Measurements from ENCODE around the gene SEC61G. TPM values are rescaled to one million over a fixed set of nuclear protein-coding genes. Genes with fewer than 3 reads are reported as not detected.

SEC61G gene
- total and polyA plus RNA-seq, 2 donors (not counting 1 experiment from before 2014, with no cell fraction given), result 23.6 to 60.9 TPM

GRCh38 chr7:54792383-54792782 is 33.4 kb upstream of the SEC61G start:
- Histone ChIP-seq H3K4me2 (replicated peaks; ENCODE audit: low read depth, low read length, poor library complexity, severe bottlenecking) (no peak overlapping the region), H3K27me3 (replicated peaks in 1 of 4; ENCODE audit: control extremely low read depth in 1 of 4, control insufficient read depth in 3 of 4, insufficient read depth in 4 of 4, low read length in 3 of 4) (peaks cover 0 to 12% (median 7%) of the 10 kb centered on the region in 4 experiments), H3K4me3 (ENCODE audit: control extremely low read depth in 1 of 5, extremely low read depth in 1 of 5, insufficient read depth in 1 of 5, low read depth in 2 of 5, low read length in 4 of 5) (no peak overlapping the region), H3K4me1 (ENCODE audit: control insufficient read depth in 2 of 2, insufficient read depth in 2 of 2, low read length in 2 of 2) (no peaks in the 10 kb centered on the region), H3K9me3 (ENCODE audit: control extremely low read depth in 1 of 3, control insufficient read depth in 2 of 3, insufficient read depth in 1 of 3, low read length in 2 of 3) (peaks cover 0 to 7% (median 0%) of the 10 kb centered on the region in 3 donors), H4K20me1 (ENCODE audit: control insufficient read depth, insufficient read depth, low read length, poor library complexity, severe bottlenecking) (no peaks in the 10 kb centered on the region), H3K36me3 (replicated peaks in 1 of 2; ENCODE audit: control extremely low read depth in 1 of 2, control insufficient read depth in 1 of 2, extremely low read depth in 1 of 2, insufficient read depth in 2 of 2, low read length in 1 of 2) (no peaks in the 10 kb centered on the region), H3K79me2 (ENCODE audit: control insufficient read depth, insufficient read depth, low read length) (no peaks in the 10 kb centered on the region), H2AFZ (ENCODE audit: insufficient read depth, low read depth, low read length, poor library complexity, severe bottlenecking) (no peak overlapping the region), H3K27ac (ENCODE audit: low read length in 2 of 2) (no peak overlapping the region), H3K9ac (ENCODE audit: low read length) (no peak overlapping the region)
- Mint-ChIP-seq H3K27me3 (peaks cover 36% of the 10 kb centered on the region), H3K4me1 (no peaks in the 10 kb centered on the region), H3K9me3 (ENCODE audit: insufficient read depth) (no peaks in the 10 kb centered on the region), H3K27ac (no peak overlapping the region), H3K4me3 (no peak overlapping the region)
- CTCF ChIA-PET, result no interaction called here
- POLR2A ChIA-PET, result no interaction called here
- intact Hi-C loops (cut with micrococcal nuclease), result no loop called here
- no peak for TF ChIP-seq CTCF (IDR thresholded peaks at IDR 0.05)
- no peak for TF ChIP-seq EZH2 (IDR thresholded peaks at IDR 0.05; ENCODE audit: borderline replicate concordance, insufficient read depth, low read depth, low read length, poor library complexity, severe bottlenecking)
- 92% methylated on average over 11 of the region's 11 CpGs for WGBS (ENCODE audit: insufficient coverage)
- no peak for DNase-seq
- ATAC-seq (ENCODE audit: low read depth), result no peak

GRCh38 chr7:54788664-54789063 is 29.7 kb upstream of the SEC61G start:
- Histone ChIP-seq H4K20me1 (ENCODE audit: control insufficient read depth, insufficient read depth, low read length, poor library complexity, severe bottlenecking) (no peaks in the 10 kb centered on the region), H3K4me3 (ENCODE audit: control extremely low read depth in 1 of 5, extremely low read depth in 1 of 5, insufficient read depth in 1 of 5, low read depth in 2 of 5, low read length in 4 of 5) (no peak overlapping the region), H3K4me2 (replicated peaks; ENCODE audit: low read depth, low read length, poor library complexity, severe bottlenecking) (no peak overlapping the region), H3K9ac (ENCODE audit: low read length) (no peak overlapping the region), H3K4me1 (ENCODE audit: control insufficient read depth in 2 of 2, insufficient read depth in 2 of 2, low read length in 2 of 2) (no peaks in the 10 kb centered on the region), H3K27me3 (replicated peaks in 1 of 4; ENCODE audit: control extremely low read depth in 1 of 4, control insufficient read depth in 3 of 4, insufficient read depth in 4 of 4, low read length in 3 of 4) (peaks cover 0 to 12% (median 7%) of the 10 kb centered on the region in 4 experiments), H2AFZ (ENCODE audit: insufficient read depth, low read depth, low read length, poor library complexity, severe bottlenecking) (no peak overlapping the region), H3K27ac (ENCODE audit: low read length in 2 of 2) (no peak overlapping the region), H3K79me2 (ENCODE audit: control insufficient read depth, insufficient read depth, low read length) (no peaks in the 10 kb centered on the region), H3K9me3 (ENCODE audit: control extremely low read depth in 1 of 3, control insufficient read depth in 2 of 3, insufficient read depth in 1 of 3, low read length in 2 of 3) (peaks cover 0 to 7% (median 0%) of the 10 kb centered on the region in 3 donors), H3K36me3 (replicated peaks in 1 of 2; ENCODE audit: control extremely low read depth in 1 of 2, control insufficient read depth in 1 of 2, extremely low read depth in 1 of 2, insufficient read depth in 2 of 2, low read length in 1 of 2) (no peaks in the 10 kb centered on the region)
- no peaks in the 10 kb centered on the region for H3K9me3 Mint-ChIP-seq (ENCODE audit: insufficient read depth)
- WGBS (ENCODE audit: insufficient coverage), result 8% methylated on average over 7 of the region's 9 CpGs
- TF ChIP-seq EZH2 (IDR thresholded peaks at IDR 0.05; ENCODE audit: borderline replicate concordance, insufficient read depth, low read depth, low read length, poor library complexity, severe bottlenecking) (no peak), CTCF (IDR thresholded peaks at IDR 0.05) (no peak)
- ATAC-seq (ENCODE audit: low read depth), result no peak
- H3K4me1 Mint-ChIP-seq, result no peaks in the 10 kb centered on the region
- DNase-seq, result peak; percentile 7
- CTCF ChIA-PET, result interaction anchor here (0.6 to 2.6 kb wide), 3 partner anchors 450 to 466 kb away, joined by 3 to 17 read pairs (median 4); no protein-coding TSS in a partner anchor
- intact Hi-C loops (cut with micrococcal nuclease), result loop anchor here (5.0 kb wide), 1 partner anchor 469 kb away; no protein-coding TSS in a partner anchor
- POLR2A ChIA-PET, result no interaction called here
- H3K27ac Mint-ChIP-seq, result no peak overlapping the region
- H3K27me3 Mint-ChIP-seq, result peaks cover 54% of the 10 kb centered on the region
- no peak overlapping the region for H3K4me3 Mint-ChIP-seq
